AG10803 (cell line): ENCODE results near the gene MCHR2.

ENCODE experiments used
- DNase-seq: peaks from one replicate; pipeline ENCODE4 v3.0.0; 2010; ENCODE audit warnings: low read depth
- H3K4me3 ChIP-seq: 2 replicates; pipeline ENCODE4 v1.5.1; 2011; ENCODE audit warnings: mild to moderate bottlenecking, low read length, control low read depth
- TF ChIP-seq, protein P1 (sequence below): conservative IDR thresholded peaks from 2 replicates; pipeline ENCODE4 v1.5.1; 2011; ENCODE audit warnings: mild to moderate bottlenecking, low read length, control low read depth, inconsistent platforms

MCHR2 gene

GRCh38 chr6:99879431-99879830 is 114.6 kb downstream of the MCHR2 start:
- DNase-seq: no peak
- no peak overlapping the region for H3K4me3 ChIP-seq
- TF ChIP-seq, protein P1, sequence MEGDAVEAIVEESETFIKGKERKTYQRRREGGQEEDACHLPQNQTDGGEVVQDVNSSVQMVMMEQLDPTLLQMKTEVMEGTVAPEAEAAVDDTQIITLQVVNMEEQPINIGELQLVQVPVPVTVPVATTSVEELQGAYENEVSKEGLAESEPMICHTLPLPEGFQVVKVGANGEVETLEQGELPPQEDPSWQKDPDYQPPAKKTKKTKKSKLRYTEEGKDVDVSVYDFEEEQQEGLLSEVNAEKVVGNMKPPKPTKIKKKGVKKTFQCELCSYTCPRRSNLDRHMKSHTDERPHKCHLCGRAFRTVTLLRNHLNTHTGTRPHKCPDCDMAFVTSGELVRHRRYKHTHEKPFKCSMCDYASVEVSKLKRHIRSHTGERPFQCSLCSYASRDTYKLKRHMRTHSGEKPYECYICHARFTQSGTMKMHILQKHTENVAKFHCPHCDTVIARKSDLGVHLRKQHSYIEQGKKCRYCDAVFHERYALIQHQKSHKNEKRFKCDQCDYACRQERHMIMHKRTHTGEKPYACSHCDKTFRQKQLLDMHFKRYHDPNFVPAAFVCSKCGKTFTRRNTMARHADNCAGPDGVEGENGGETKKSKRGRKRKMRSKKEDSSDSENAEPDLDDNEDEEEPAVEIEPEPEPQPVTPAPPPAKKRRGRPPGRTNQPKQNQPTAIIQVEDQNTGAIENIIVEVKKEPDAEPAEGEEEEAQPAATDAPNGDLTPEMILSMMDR: no peak

DNA sequence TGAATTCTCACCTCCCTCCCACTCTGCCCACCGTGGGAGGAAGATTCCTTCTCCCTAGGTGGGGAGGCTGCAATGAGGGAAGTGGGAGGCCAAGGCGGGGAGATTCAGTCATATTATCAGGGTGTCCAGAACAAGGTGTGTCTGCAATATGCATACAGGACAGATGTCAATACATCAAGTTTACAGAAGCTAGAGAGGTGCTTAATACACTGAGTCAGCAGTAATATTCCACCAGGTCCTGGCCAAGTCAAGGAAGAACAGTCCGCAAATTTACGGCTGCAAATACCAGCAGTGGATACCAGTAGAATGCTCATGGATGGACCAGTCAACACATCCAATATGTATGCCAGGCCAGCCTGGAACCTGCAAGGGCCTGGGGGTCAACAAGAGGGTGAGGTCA is 119.0 kb downstream of the MCHR2 start:
- TF ChIP-seq, protein P1: no peak
- DNase-seq: no peak

GRCh38 chr6:99873084-99873483 is 120.9 kb downstream of the MCHR2 start:
- H3K4me3 ChIP-seq: no peak overlapping the region
- TF ChIP-seq, protein P1: no peak
- no peak for DNase-seq

More for the DNA sequence above, 119.0 kb downstream of the MCHR2 start:
- no peak overlapping the region for H3K4me3 ChIP-seq

- peak; percentile 9 for DNase-seq
- H3K4me3 ChIP-seq: no peak overlapping the region
- TF ChIP-seq, protein P1: no peak
These were observed 122.4 kb downstream of the MCHR2 start for GRCh38 chr6:99871641-99872040.
